Urothelium cell line (cell line): ENCODE data around the gene SLC25A45.
"Not testable (repeated sequence)": the region's sequence is repeated elsewhere in the genome, so short reads cannot be mapped to it uniquely, and the experiment has no call there.

Source experiments
- DNase-seq: peaks from one replicate; pipeline ENCODE4 v3.0.0; 2011; ENCODE audit warnings: low spot score, mixed read lengths
- FAIRE-seq: peaks from 2 replicates; lab custom pipeline; 2011; peaks lifted over from hg19 to GRCh38; lab: Jason Lieb, UNC

The SLC25A45 gene

GRCh38 chr11:65421794-65422632 lies 39.6 kb upstream of the SLC25A45 start:
- FAIRE-seq (no peak), DNase-seq (peak; percentile 90)

- DNase-seq, result peak; percentile 86
- FAIRE-seq, result no peak
Measured at GRCh38 chr11:65420979-65421793, 38.7 kb upstream of the SLC25A45 start.

- FAIRE-seq, result no peak
Measured at GRCh38 chr11:65420506-65420905, 38.1 kb upstream of the SLC25A45 start.

GRCh38 chr11:65419772-65420481 lies 37.5 kb upstream of the SLC25A45 start:
- no peak for FAIRE-seq
- DNase-seq, result peak; percentile 75

More at GRCh38 chr11:65420506-65420905, 38.1 kb upstream of the SLC25A45 start:
- DNase-seq, result no peak

- DNase-seq (no peak), FAIRE-seq (no peak)
Measured at GRCh38 chr11:65419460-65419771, 37.0 kb upstream of the SLC25A45 start.

- DNase-seq, result peak; percentile 88
- FAIRE-seq, result no peak
Measured at GRCh38 chr11:65418681-65419459, 36.4 kb upstream of the SLC25A45 start.

GRCh38 chr11:65418431-65418680 lies 35.9 kb upstream of the SLC25A45 start:
- FAIRE-seq (no peak), DNase-seq (no peak)

GRCh38 chr11:65417702-65418430 lies 35.4 kb upstream of the SLC25A45 start:
- DNase-seq, result no peak
- FAIRE-seq, result no peak

- no peak for DNase-seq
- FAIRE-seq, result no peak
Measured at GRCh38 chr11:65416841-65417701, 34.6 kb upstream of the SLC25A45 start.

GRCh38 chr11:65416341-65416824 lies 33.9 kb upstream of the SLC25A45 start:
- DNase-seq (peak; percentile 90), FAIRE-seq (peak; percentile 76)

GRCh38 chr11:65415499-65416340 lies 33.3 kb upstream of the SLC25A45 start:
- FAIRE-seq (no peak), DNase-seq (no peak)

GRCh38 chr11:65414776-65415498 lies 32.5 kb upstream of the SLC25A45 start:
- DNase-seq, result no peak
- no peak for FAIRE-seq

- DNase-seq, FAIRE-seq: not testable (repeated sequence)
Measured at GRCh38 chr11:65413077-65413664, 30.7 kb upstream of the SLC25A45 start.

GRCh38 chr11:65412271-65413076 lies 30.0 kb upstream of the SLC25A45 start:
- DNase-seq, result no peak
- FAIRE-seq, result no peak

GRCh38 chr11:65411681-65412070 lies 29.2 kb upstream of the SLC25A45 start:
- no peak for FAIRE-seq
- no peak for DNase-seq

GRCh38 chr11:65410936-65411680 lies 28.7 kb upstream of the SLC25A45 start:
- no peak for FAIRE-seq
- DNase-seq, result no peak
